Fibroblast of mammary gland (primary cell): ENCODE results near the gene IL4R.

Source experiments
- DNase-seq: peaks from one replicate; pipeline ENCODE4 v3.0.0-alpha.2; 2010; ENCODE audit warnings: low read depth
- H3K4me3 ChIP-seq: 2 replicates; pipeline ENCODE4 v1.5.1; 2011; ENCODE audit warnings: low read depth, mild to moderate bottlenecking, low read length, moderate library complexity; ENCODE audit not compliant: control insufficient read depth
- CTCF ChIP-seq: conservative IDR thresholded peaks from 2 replicates; pipeline ENCODE4 v1.5.1; 2011; ENCODE audit warnings: low read depth, low read length, inconsistent platforms; ENCODE audit not compliant: control insufficient read depth, insufficient read depth

Gene IL4R

DNA sequence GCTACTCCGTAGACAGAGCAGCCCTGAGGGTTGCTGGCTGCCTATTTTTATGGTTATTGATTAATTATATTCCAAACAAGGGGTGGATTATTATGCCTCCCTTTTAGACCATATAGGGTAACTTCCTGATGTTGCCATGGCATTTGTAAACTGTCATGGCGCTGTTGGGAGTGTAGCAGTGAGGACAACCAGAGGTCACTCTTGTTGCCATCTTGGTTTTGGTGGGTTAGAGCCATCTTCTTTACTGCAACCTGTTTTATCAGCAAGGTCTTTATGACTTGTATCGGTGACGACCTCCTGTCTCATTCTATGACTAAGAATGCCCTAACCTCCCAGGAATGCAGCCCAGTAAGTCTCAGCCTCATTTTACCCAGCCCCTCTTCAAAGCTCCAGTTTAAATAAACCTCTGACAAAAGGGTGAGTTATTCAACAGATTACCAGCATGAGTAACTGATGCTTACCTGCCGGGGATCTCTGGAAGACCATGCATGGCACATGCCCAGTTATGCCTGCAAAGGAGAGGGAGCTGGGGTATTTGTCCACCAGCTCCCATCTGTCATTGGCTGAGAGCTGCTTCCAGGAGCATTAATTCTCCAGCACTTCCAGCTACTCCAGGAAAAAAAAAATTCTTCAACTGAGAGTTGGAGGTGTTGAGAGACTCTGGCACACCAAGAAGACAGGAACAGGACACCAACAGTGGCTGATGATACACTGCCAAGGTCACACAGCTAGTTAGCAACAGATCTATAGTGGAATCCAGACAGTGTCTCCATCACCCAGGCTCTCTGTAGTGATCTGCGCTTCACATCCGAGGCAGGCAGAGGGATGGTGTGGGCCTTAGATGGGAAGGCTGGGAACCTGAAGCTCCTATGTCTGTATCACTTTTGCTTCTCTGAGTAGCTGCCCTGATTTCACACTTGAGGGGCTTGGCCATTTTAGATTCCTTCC lies 51.6 kb downstream of the IL4R start:
- TF ChIP-seq CTCF: no peak
- no peak overlapping the region for H3K4me3 ChIP-seq
- DNase-seq: peak; percentile 67

DNA sequence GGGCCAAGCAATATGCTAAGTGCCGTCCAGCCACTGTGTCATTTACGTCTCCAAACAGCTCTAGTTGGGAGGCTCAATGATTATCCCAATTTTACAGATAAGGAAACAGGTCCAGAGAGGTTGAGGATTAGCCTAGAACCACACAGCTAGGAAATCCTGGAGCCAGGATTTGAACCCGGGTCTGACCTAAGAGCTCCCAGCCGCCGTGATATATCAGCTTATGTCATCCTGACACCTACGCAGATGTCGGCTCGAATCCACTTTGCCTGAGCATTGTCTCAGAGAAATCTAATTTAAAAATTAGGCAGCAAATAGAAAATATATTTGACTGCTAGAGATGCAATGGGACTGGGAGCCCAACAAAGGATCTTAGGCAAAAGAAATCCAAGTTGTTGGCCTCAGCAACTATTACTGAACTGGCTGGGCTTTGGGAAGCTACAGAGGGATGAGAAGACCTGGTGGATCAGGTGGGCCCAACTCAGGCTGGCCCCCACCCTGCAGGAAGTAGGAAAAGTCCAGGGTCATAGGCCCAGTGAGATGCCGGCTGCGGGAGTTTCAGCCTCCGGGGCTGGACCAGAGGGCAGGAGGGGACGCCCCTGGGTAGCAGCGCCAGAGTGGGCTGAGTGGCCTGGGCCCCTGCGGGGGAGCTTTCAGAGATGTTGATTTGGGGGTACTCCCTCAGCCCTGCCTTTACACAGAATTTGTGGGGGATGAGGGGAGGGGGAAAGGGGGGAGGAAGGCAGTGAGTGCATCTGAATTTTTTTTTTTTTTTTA lies 53.1 kb downstream of the IL4R start:
- TF ChIP-seq CTCF: no peak
- DNase-seq: peak; percentile 24
- no peak overlapping the region for H3K4me3 ChIP-seq

GRCh38 chr16:27367461-27368357 lies 53.9 kb downstream of the IL4R start:
- H3K4me3 ChIP-seq: peak overlapping the region; percentile 6
- TF ChIP-seq CTCF: peak; percentile 86
- DNase-seq: peak; percentile 76

- no peak for DNase-seq
- no peak for TF ChIP-seq CTCF
- H3K4me3 ChIP-seq: no peak overlapping the region
Measured at GRCh38 chr16:27368358-27368722, 54.6 kb downstream of the IL4R start.

- DNase-seq: peak; percentile 90
- no peak for TF ChIP-seq CTCF
- no peak overlapping the region for H3K4me3 ChIP-seq
Measured at GRCh38 chr16:27369806-27370205, 56.0 kb downstream of the IL4R start.

DNA sequence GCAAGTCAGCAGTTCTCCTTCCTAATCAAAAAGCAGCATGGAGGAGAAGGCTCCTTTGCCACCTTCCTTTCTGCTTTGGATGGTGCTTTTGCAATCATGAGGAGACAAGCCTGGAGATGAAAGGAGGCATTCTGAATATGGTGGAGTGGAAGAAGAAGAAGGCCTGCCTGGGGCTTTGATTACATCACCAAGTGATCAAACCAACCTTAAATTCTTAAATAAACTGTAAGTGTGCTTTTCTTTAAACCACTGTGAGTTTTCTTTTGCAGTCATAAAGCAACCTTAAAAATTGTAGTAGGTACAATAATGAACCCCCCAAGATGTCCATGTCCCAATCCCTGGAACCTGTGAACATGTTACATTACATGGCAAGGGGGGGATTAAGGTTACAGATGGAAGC lies 56.5 kb downstream of the IL4R start:
- DNase-seq: peak; percentile 2
- no peak overlapping the region for H3K4me3 ChIP-seq
- TF ChIP-seq CTCF: no peak
